Measurements from ENCODE around the gene PRDM10. TPM values are rescaled to one million over a fixed set of nuclear protein-coding genes. Genes with fewer than 3 reads are reported as not detected.

Gene PRDM10
- total RNA-seq, 4 donors from 2014 or later = 6.6 to 12.0 (median 7.4) TPM

GRCh38 chr11:129992161-129992944, 10.3 kb downstream of the PRDM10 start:
- TF ChIP-seq CTCF (IDR thresholded peaks at IDR 0.05) (no peak), EP300 (IDR thresholded peaks at IDR 0.05) (no peak), POLR2A (IDR thresholded peaks at IDR 0.05) (no peak), POLR2AphosphoS5 (IDR thresholded peaks at IDR 0.05) (no peak)
- Histone ChIP-seq H3K27me3 (no peaks in the 10 kb centered on the region), H3K36me3 (no peaks in the 10 kb centered on the region), H3K4me1 (peaks cover 0 to 36% (median 8%) of the 10 kb centered on the region in 3 donors), H3K4me3 (no peak overlapping the region), H3K27ac (no peak overlapping the region), H3K9me3 (peaks cover 0 to 4% (median 0%) of the 10 kb centered on the region in 3 donors)
- WGBS, 2 donors (ENCODE audit: low coverage in 1 of 2) = 37 to 61% methylated on average over 6 of the region's 6 CpGs
- no peak for ATAC-seq

DNA sequence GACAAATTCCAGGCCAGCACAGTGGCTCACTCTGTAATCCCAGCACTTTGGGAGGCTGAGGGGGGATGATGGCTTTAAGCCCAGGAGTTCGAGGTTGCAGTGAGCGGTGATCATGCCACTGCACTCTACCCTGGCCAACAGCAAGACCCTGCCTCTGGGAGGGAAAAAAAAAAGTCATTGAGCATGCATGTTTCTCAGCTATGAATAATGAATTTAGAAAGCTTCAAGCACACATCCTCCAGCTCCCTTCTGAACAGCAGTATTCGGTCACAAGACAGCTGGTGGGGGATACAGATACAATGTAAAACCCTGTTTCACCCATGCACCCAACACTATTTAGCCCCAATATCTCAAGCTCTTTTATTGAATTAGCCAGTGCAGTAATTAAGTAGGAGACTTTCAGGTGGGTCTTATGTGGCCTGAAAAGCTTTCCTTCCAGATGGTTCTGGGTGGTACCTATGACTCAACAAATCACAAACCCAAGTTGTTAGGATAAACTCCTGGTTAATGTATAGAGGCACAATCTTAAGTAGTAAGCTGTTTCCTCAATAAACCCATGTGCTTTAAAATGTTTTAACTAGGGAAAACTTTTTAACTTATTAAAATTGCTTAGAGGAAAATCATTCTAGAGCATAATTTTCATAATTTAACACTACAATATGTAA, 13.4 kb downstream of the PRDM10 start:
- Histone ChIP-seq H3K4me3 (no peak overlapping the region), H3K36me3 (no peaks in the 10 kb centered on the region), H3K27me3 (no peaks in the 10 kb centered on the region), H3K4me1 (peaks cover 0 to 8% (median 0%) of the 10 kb centered on the region in 3 donors), H3K9me3 (peaks cover 0 to 4% (median 0%) of the 10 kb centered on the region in 3 donors), H3K27ac (no peak overlapping the region)
- no peak for ATAC-seq
- WGBS, 2 donors (ENCODE audit: low coverage in 1 of 2) = 41% methylated on average over 3 of the region's 3 CpGs; no CpG with 5 or more reads in 1 of the 2 donors
- TF ChIP-seq POLR2A (IDR thresholded peaks at IDR 0.05) (no peak), POLR2AphosphoS5 (IDR thresholded peaks at IDR 0.05) (no peak), CTCF (IDR thresholded peaks at IDR 0.05) (no peak), EP300 (IDR thresholded peaks at IDR 0.05) (no peak)

DNA sequence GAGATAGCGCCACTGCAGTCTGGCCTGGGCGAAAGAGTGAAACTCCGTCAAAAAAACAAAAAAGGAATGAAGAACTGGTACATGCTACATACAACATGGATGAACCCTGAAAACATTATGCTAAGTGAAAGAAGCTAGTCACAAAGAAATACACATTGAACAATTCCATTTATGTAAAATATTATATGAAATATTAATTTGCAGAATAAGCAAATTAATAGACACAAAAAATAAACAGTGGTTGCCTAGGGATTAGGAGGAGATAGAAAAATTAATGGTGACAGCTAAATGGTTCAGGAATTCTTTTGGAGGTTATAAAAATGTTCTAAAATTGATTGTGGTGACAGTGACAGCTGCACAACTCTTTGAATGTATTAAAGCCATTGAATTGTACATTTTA, 14.7 kb downstream of the PRDM10 start:
- WGBS, 2 donors (ENCODE audit: low coverage in 1 of 2) = 100% methylated on average over 3 of the region's 3 CpGs; no CpG with 5 or more reads in 1 of the 2 donors
- no peak for TF ChIP-seq EP300 (IDR thresholded peaks at IDR 0.05)
- TF ChIP-seq CTCF (IDR thresholded peaks at IDR 0.05) = no peak
- no peak for TF ChIP-seq POLR2AphosphoS5 (IDR thresholded peaks at IDR 0.05)
- no peak for TF ChIP-seq POLR2A (IDR thresholded peaks at IDR 0.05)
- no peaks in the 10 kb centered on the region for H3K27me3 ChIP-seq

DNA sequence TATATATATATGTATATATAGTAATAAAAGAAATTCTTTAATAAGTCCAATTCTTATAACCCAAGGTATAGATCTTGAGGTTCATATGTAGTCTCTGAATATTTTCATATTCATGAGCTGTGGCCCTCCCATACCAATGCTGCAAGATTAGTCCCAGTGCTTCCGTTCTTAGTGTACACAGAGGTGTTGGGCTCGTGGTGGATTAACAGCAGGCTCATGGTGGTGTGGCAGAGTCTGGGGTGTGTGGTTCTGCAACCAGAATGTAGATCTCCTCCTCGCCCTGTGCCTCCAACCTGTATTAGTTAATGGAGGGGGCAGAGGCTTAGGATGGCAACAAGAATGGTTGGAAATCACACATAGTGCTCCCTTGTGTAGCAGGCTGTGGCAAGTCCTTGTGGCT, 16.8 kb downstream of the PRDM10 start:
- Histone ChIP-seq H3K4me1 (no peaks in the 10 kb centered on the region), H3K27ac (no peak overlapping the region), H3K27me3 (no peaks in the 10 kb centered on the region), H3K36me3 (no peaks in the 10 kb centered on the region), H3K9me3 (peaks cover 0 to 4% (median 0%) of the 10 kb centered on the region in 3 donors), H3K4me3 (no peak overlapping the region)
- no peak for TF ChIP-seq POLR2A (IDR thresholded peaks at IDR 0.05)
- TF ChIP-seq CTCF (IDR thresholded peaks at IDR 0.05) = no peak
- TF ChIP-seq EP300 (IDR thresholded peaks at IDR 0.05) = no peak
- no peak for TF ChIP-seq POLR2AphosphoS5 (IDR thresholded peaks at IDR 0.05)
- ATAC-seq = no peak
- WGBS, 2 donors (ENCODE audit: low coverage in 1 of 2) = 94% methylated on average over 3 of the region's 3 CpGs; no CpG with 5 or more reads in 1 of the 2 donors

More for the DNA sequence above, 14.7 kb downstream of the PRDM10 start:
- peaks cover 0 to 8% (median 0%) of the 10 kb centered on the region in 3 donors for H3K4me1 ChIP-seq
- H3K27ac ChIP-seq = no peak overlapping the region
- H3K4me3 ChIP-seq = no peak overlapping the region
- H3K36me3 ChIP-seq = no peaks in the 10 kb centered on the region
- no peak for ATAC-seq
- H3K9me3 ChIP-seq = peaks cover 0 to 4% (median 0%) of the 10 kb centered on the region in 3 donors

Measured in gastroesophageal sphincter (tissue), 4 donors.